Fibroblast of mammary gland (primary cell): Measurements from ENCODE around the gene NPRL2.

ENCODE experiments used
- DNase-seq: peaks from one replicate; pipeline ENCODE4 v3.0.0-alpha.2; 2010; ENCODE audit warnings: low read depth
- H3K4me3 ChIP-seq: 2 replicates; pipeline ENCODE4 v1.5.1; 2011; ENCODE audit warnings: low read depth, mild to moderate bottlenecking, low read length, moderate library complexity; ENCODE audit not compliant: control insufficient read depth
- CTCF ChIP-seq: conservative IDR thresholded peaks from 2 replicates; pipeline ENCODE4 v1.5.1; 2011; ENCODE audit warnings: low read depth, low read length, inconsistent platforms; ENCODE audit not compliant: control insufficient read depth, insufficient read depth

The NPRL2 gene

GRCh38 chr3:50341996-50342650, 8.5 kb downstream of the NPRL2 start:
- DNase-seq: no peak
- peak overlapping the region; percentile 79 for H3K4me3 ChIP-seq
- TF ChIP-seq CTCF: no peak

GRCh38 chr3:50341537-50341936, 9.0 kb downstream of the NPRL2 start:
- DNase-seq: no peak
- no peak for TF ChIP-seq CTCF
- peak overlapping the region; percentile 79 for H3K4me3 ChIP-seq

GRCh38 chr3:50340448-50341329, 9.9 kb downstream of the NPRL2 start, which contains the start of gene RASSF1:
TSS of gene RASSF1 (minus strand) at chr3:50340836. CDS start at chr3:50340805, 31 bp downstream.
- DNase-seq: peak; percentile 66
- peak within 1 kb of the TSS; percentile 79 for H3K4me3 ChIP-seq
- no peak for TF ChIP-seq CTCF

- H3K4me3 ChIP-seq: peak overlapping the region; percentile 79
- no peak for TF ChIP-seq CTCF
- no peak for DNase-seq
These were observed 10.5 kb downstream of the NPRL2 start for GRCh38 chr3:50340147-50340447.

- peak overlapping the region; percentile 79 for H3K4me3 ChIP-seq
- DNase-seq: peak; percentile 65
- TF ChIP-seq CTCF: no peak
These were observed 11.0 kb downstream of the NPRL2 start for GRCh38 chr3:50339485-50340146.

GRCh38 chr3:50338965-50339364, 11.6 kb downstream of the NPRL2 start:
- H3K4me3 ChIP-seq: peak overlapping the region; percentile 79
- no peak for TF ChIP-seq CTCF
- no peak for DNase-seq
